IMR-90 (cell line): Measurements from ENCODE around the gene CXCR6. TPM values are rescaled to one million over a fixed set of nuclear protein-coding genes. Genes with fewer than 3 reads are reported as not detected.

Source experiments
- ATAC-seq: fragments of 200-7000 bp; cut with Tn5 transposase; 2 replicates; pipeline ENCODE4 v1.9.1; 2020; ENCODE audit warnings: low read depth, mild to moderate bottlenecking, moderate library complexity
- BruUV-seq: library from RNA; stranded (reverse); fragments of 400-500 nt; replicated peaks from 2 replicates; lab custom pipeline; 2021; lab: Mats Ljungman, UMichigan
- CTCF ChIA-PET: fragments of 300-600 bp; formaldehyde crosslinking; extraction: SDS; loops from one replicate; lab custom pipeline; 2021; ENCODE audit warnings: antibody characterized with exemption; lab: Yijun Ruan, JAX
- POLR2A ChIA-PET: fragments of 300-600 bp; sonication (Branson Sonifier 250); formaldehyde crosslinking; loops from one replicate; lab custom pipeline; 2022; ENCODE audit warnings: antibody characterized with exemption; ENCODE audit not compliant: unreplicated experiment; lab: Charles Lee
- DNase-seq: peaks from one replicate; pipeline ENCODE4 v3.0.0; 2013
- H2AFZ ChIP-seq: replicated peaks from 2 replicates; pipeline ENCODE3; 2013; ENCODE audit warnings: low read length, mild to moderate bottlenecking; ENCODE audit not compliant: poor library complexity
- H2AK5ac ChIP-seq: 2 replicates; pipeline ENCODE4 v1.6.1; 2013; ENCODE audit warnings: low read depth, low read length, inconsistent platforms
- H2AK9ac ChIP-seq: replicated peaks from 2 replicates; pipeline ENCODE3; 2013; ENCODE audit warnings: mild to moderate bottlenecking, low read depth, low read length, moderate library complexity; ENCODE audit not compliant: poor library complexity
- H2BK120ac ChIP-seq: 2 replicates; pipeline ENCODE4 v1.6.1; 2013; ENCODE audit warnings: low read depth, low read length, inconsistent platforms
- H2BK15ac ChIP-seq: 3 replicates; pipeline ENCODE4 v1.6.1; 2013; ENCODE audit warnings: low read depth, low read length, inconsistent platforms
- H2BK20ac ChIP-seq: 2 replicates; pipeline ENCODE4 v1.6.1; 2013; ENCODE audit warnings: low read depth, mild to moderate bottlenecking, inconsistent platforms, low read length, moderate library complexity
- H2BK5ac ChIP-seq: 2 replicates; pipeline ENCODE4 v1.6.1; 2013; ENCODE audit warnings: mild to moderate bottlenecking, low read depth, low read length, inconsistent platforms; ENCODE audit not compliant: poor library complexity, severe bottlenecking
- H3K14ac ChIP-seq: replicated peaks from 2 replicates; pipeline ENCODE4 v1.6.1; 2013; ENCODE audit warnings: low read depth, low read length, inconsistent platforms
- H3K18ac ChIP-seq: 2 replicates; pipeline ENCODE4 v1.6.1; 2013; ENCODE audit warnings: low read depth, low read length, control low read depth
- H3K23ac ChIP-seq: 2 replicates; pipeline ENCODE4 v1.6.1; 2013; ENCODE audit warnings: low read depth, low read length, inconsistent platforms
- H3K27ac ChIP-seq: 2 replicates; pipeline ENCODE4 v1.5.1; 2013; ENCODE audit warnings: mild to moderate bottlenecking, control low read depth, low read length; ENCODE audit not compliant: insufficient read depth
- H3K27me3 ChIP-seq: 2 replicates; pipeline ENCODE4 v1.6.1; 2013; ENCODE audit warnings: low read length; ENCODE audit not compliant: control insufficient read depth, insufficient read depth
- H3K36me3 ChIP-seq: 2 replicates; pipeline ENCODE4 v1.6.1; 2013; ENCODE audit warnings: low read length, mixed read lengths; ENCODE audit not compliant: control insufficient read depth, insufficient read depth
- H3K4ac ChIP-seq: 2 replicates; pipeline ENCODE4 v1.6.1; 2013; ENCODE audit warnings: low read depth, low read length, inconsistent platforms
- H3K4me1 ChIP-seq: 2 replicates; pipeline ENCODE4 v1.6.1; 2013; ENCODE audit warnings: low read length, mixed read lengths; ENCODE audit not compliant: control insufficient read depth, insufficient read depth
- H3K4me2 ChIP-seq: 2 replicates; pipeline ENCODE4 v1.6.1; 2013; ENCODE audit warnings: low read depth, mild to moderate bottlenecking, control low read depth, low read length, moderate library complexity
- H3K4me3 ChIP-seq: 2 replicates; pipeline ENCODE4 v1.5.1; 2013; ENCODE audit warnings: low read depth, mild to moderate bottlenecking, control low read depth, low read length, moderate library complexity; ENCODE audit not compliant: insufficient read depth
- H3K56ac ChIP-seq: 2 replicates; pipeline ENCODE4 v1.6.1; 2013; ENCODE audit warnings: low read length, inconsistent platforms; ENCODE audit not compliant: insufficient read depth; ENCODE audit errors: extremely low read depth
- H3K79me1 ChIP-seq, 2 experiments: 2 replicates each; pipeline ENCODE4 v1.6.1; 2013; ENCODE audit warnings: low read length in 2 of 2, inconsistent platforms in 1 of 2, low read depth in 1 of 2
- H3K9ac ChIP-seq: 2 replicates; pipeline ENCODE4 v1.6.1; 2013; ENCODE audit warnings: low read depth, low read length, control low read depth
- H3K9me1 ChIP-seq: 2 replicates; pipeline ENCODE4 v1.6.1; 2013; ENCODE audit warnings: low read length, inconsistent platforms; ENCODE audit not compliant: insufficient read depth
- H3K9me3 ChIP-seq: 2 replicates; pipeline ENCODE4 v1.6.1; 2013; ENCODE audit warnings: low read length; ENCODE audit not compliant: control insufficient read depth, insufficient read depth
- H4K20me1 ChIP-seq: 2 replicates; pipeline ENCODE4 v1.6.1; 2013; ENCODE audit warnings: low read length, inconsistent platforms; ENCODE audit not compliant: insufficient read depth
- H4K5ac ChIP-seq: 2 replicates; pipeline ENCODE4 v1.6.1; 2013; ENCODE audit warnings: mild to moderate bottlenecking, low read depth, low read length, control low read depth
- H4K8ac ChIP-seq, 2 experiments: 2 replicates each; pipeline ENCODE4 v1.6.1; 2013; ENCODE audit warnings: low read depth in 2 of 2, low read length in 2 of 2, control low read depth in 1 of 2, inconsistent platforms in 1 of 2
- H4K91ac ChIP-seq: 2 replicates; pipeline ENCODE4 v1.6.1; 2013; ENCODE audit warnings: low read depth, low read length, inconsistent platforms; ENCODE audit not compliant: insufficient read depth
- BHLHE40 ChIP-seq: fragments of 150-350 bp; IDR thresholded peaks from 2 replicates; pipeline ENCODE4 v1.6.1; 2016; ENCODE audit warnings: mild to moderate bottlenecking, low read depth, low read length
- CEBPB ChIP-seq: IDR thresholded peaks from 2 replicates; pipeline ENCODE4 v1.6.1; 2012; ENCODE audit warnings: low read depth, low read length, improper control_type of control experiment
- CHD1 ChIP-seq: IDR thresholded peaks from 2 replicates; pipeline ENCODE4 v1.6.1; 2012; ENCODE audit warnings: low read depth, low read length, improper control_type of control experiment
- CTCF ChIP-seq: conservative IDR thresholded peaks from 2 replicates; pipeline ENCODE4 v1.5.1; 2012; ENCODE audit warnings: mild to moderate bottlenecking, low read depth, low read length, improper control_type of control experiment
- ELK1 ChIP-seq: fragments of 150-350 bp; IDR thresholded peaks from 2 replicates; pipeline ENCODE4 v1.6.1; 2016; ENCODE audit warnings: low read depth, mild to moderate bottlenecking, low read length, moderate library complexity, borderline replicate concordance
- FOS ChIP-seq: fragments of 150-350 bp; IDR thresholded peaks from 2 replicates; pipeline ENCODE4 v1.6.1; 2016; ENCODE audit warnings: low read depth, low read length
- MAFK ChIP-seq: IDR thresholded peaks from 2 replicates; pipeline ENCODE4 v1.6.1; 2012; ENCODE audit warnings: low read depth, low read length, improper control_type of control experiment
- MAZ ChIP-seq: IDR thresholded peaks from 2 replicates; pipeline ENCODE4 v1.6.1; 2012; ENCODE audit warnings: low read depth, mild to moderate bottlenecking, low read length, improper control_type of control experiment, moderate library complexity, borderline replicate concordance
- MXI1 ChIP-seq: IDR thresholded peaks from 2 replicates; pipeline ENCODE4 v1.6.1; 2012; ENCODE audit warnings: low read depth, mild to moderate bottlenecking, low read length, moderate library complexity, borderline replicate concordance
- NFE2L2 ChIP-seq: fragments of 150-350 bp; IDR thresholded peaks from 2 replicates; pipeline ENCODE4 v1.6.1; 2016; ENCODE audit warnings: low read depth, mild to moderate bottlenecking, low read length
- POLR2A ChIP-seq: IDR thresholded peaks from 2 replicates; pipeline ENCODE4 v1.6.1; 2012; ENCODE audit warnings: mild to moderate bottlenecking, low read depth, low read length
- RAD21 ChIP-seq: IDR thresholded peaks from 2 replicates; pipeline ENCODE4 v1.6.1; 2012; ENCODE audit warnings: low read length, improper control_type of control experiment
- RCOR1 ChIP-seq: IDR thresholded peaks from 2 replicates; pipeline ENCODE4 v1.6.1; 2012; ENCODE audit warnings: mild to moderate bottlenecking, low read length, improper control_type of control experiment; ENCODE audit not compliant: insufficient replicate concordance
- RFX5 ChIP-seq: IDR thresholded peaks from 2 replicates; pipeline ENCODE4 v1.8.0; 2012; ENCODE audit warnings: low read depth, mild to moderate bottlenecking, low read length, moderate library complexity
- SMC3 ChIP-seq: fragments of 150-350 bp; IDR thresholded peaks from 2 replicates; pipeline ENCODE4 v1.6.1; 2016; ENCODE audit warnings: low read depth, mild to moderate bottlenecking, antibody characterized with exemption, low read length, moderate library complexity
- USF2 ChIP-seq: fragments of 150-350 bp; IDR thresholded peaks from 2 replicates; pipeline ENCODE4 v1.6.1; 2017; ENCODE audit warnings: mild to moderate bottlenecking, antibody characterized with exemption, low read length, low read depth
- WGBS, 2 experiments: methylation state at CpG; one replicate each; pipeline versions ENCODE4 v1.1.5 to v1.1.7; 2013; ENCODE audit warnings: missing lambda C conversion rate in 2 of 2; ENCODE audit not compliant: insufficient read length in 1 of 2; ENCODE audit errors: extremely low coverage in 2 of 2; 5-methylcytosine and 5-hydroxymethylcytosine counted together
- dilution Hi-C: fragments of 300-500 bp; cut with HindIII; formaldehyde crosslinking; loops from one replicate; pipeline ENCODE4 v1.14.3; 2018; ENCODE audit warnings: low sequenced_read_pairs; ENCODE audit not compliant: unreplicated experiment
- in situ Hi-C: fragments of 300-500 bp; cut with MboI; formaldehyde crosslinking; loops from 3 replicates; pipeline ENCODE4 v1.14.3; 2019; ENCODE audit warnings: low sequenced_read_pairs, inconsistent platforms, mixed read lengths
- intact Hi-C: fragments of 100-400 bp; cut with micrococcal nuclease; formaldehyde crosslinking; loops from 2 replicates; pipeline ENCODE4 v1.10.0; 2022
- polyA plus RNA-seq, 3 experiments: library from polyadenylated mRNA; depleted of rRNA; stranded (reverse); fragments of >200 nt; gene quantifications; 2 replicates each; pipeline ENCODE4 v1.2.3, GENCODE V29; 2012; ENCODE audit warnings: low replicate concordance in 1 of 3
- total RNA-seq: library from RNA; depleted of rRNA; stranded (reverse); fragments of >200 nt; gene quantifications from 2 replicates; pipeline ENCODE4 v1.2.3, GENCODE V29; 2012

The CXCR6 gene
- total and polyA plus RNA-seq, 2 of the 4 experiments (the other 2 are of a cell fraction), result not detected

GRCh38 chr3:45931496-45931895 is 11.8 kb upstream of the CXCR6 start:
- in situ Hi-C loops, result loop anchor here (5.0 kb wide), 1 partner anchor 169 kb away; no protein-coding TSS in a partner anchor
- H3K4ac ChIP-seq, result no peak overlapping the region
- H2AK5ac ChIP-seq, result no peak overlapping the region
- H3K79me1 ChIP-seq, result no peaks in the 10 kb centered on the region
- ChIA-PET POLR2A (no interaction called here), CTCF (no interaction called here)
- no peak overlapping the region for H4K5ac ChIP-seq
- H3K27me3 ChIP-seq, result no peaks in the 10 kb centered on the region
- H4K8ac ChIP-seq, result no peak overlapping the region
- H3K23ac ChIP-seq, result no peak overlapping the region
- no peak overlapping the region for H2BK120ac ChIP-seq
- intact Hi-C loops, result no loop called here
- H2AK9ac ChIP-seq, result no peak overlapping the region
- no peak overlapping the region for H2BK5ac ChIP-seq
- DNase-seq (no peak), ATAC-seq (no peak)
- H3K14ac ChIP-seq, result no peak overlapping the region
- 79% methylated on average over 2 of the region's 6 CpGs; no CpG with 5 or more reads in 1 of the 2 experiments for WGBS, 2 experiments
- no peak overlapping the region for H2BK15ac ChIP-seq
- H3K9me3 ChIP-seq, result no peaks in the 10 kb centered on the region
- no TSS peak for BruUV-seq
- H2AFZ ChIP-seq, result no peak overlapping the region
- no peak overlapping the region for H4K91ac ChIP-seq
- TF ChIP-seq RCOR1 (no peak), MXI1 (no peak), SMC3 (no peak), NFE2L2 (no peak), FOS (no peak), CEBPB (no peak), ELK1 (no peak), BHLHE40 (no peak), MAFK (no peak), CHD1 (no peak), MAZ (no peak), RFX5 (no peak), USF2 (no peak), CTCF (no peak), RAD21 (no peak), POLR2A (no peak)
- H3K27ac ChIP-seq, result no peak overlapping the region
- H3K36me3 ChIP-seq, result peaks cover 38% of the 10 kb centered on the region
- H3K4me2 ChIP-seq, result no peak overlapping the region
- dilution Hi-C loops, result no loop called here
- peaks cover 9% of the 10 kb centered on the region for H3K9me1 ChIP-seq
- H2BK20ac ChIP-seq, result no peak overlapping the region
- H4K20me1 ChIP-seq, result peaks cover 4% of the 10 kb centered on the region; the same call in 1 of the 2 replicates
- no peak overlapping the region for H3K9ac ChIP-seq
- H3K4me1 ChIP-seq, result peaks cover 8% of the 10 kb centered on the region
- H3K4me3 ChIP-seq, result no peak overlapping the region
- H3K56ac ChIP-seq, result no peak overlapping the region
- H3K18ac ChIP-seq, result no peak overlapping the region
